HepG2 (cell line): ENCODE measurements around the gene YWHAH. TPM values are rescaled to one million over a fixed set of nuclear protein-coding genes. Genes with fewer than 3 reads are reported as not detected.
A peak's percentile ranks its signal among the peaks of the same experiment; 100 is the strongest.

Source experiments
- ARNTL ChIP-seq: sonication (generic); formaldehyde crosslinking; IDR thresholded peaks from 2 replicates; pipeline ENCODE4 v1.4.0; 2020; ENCODE audit warnings: mild to moderate bottlenecking, missing genetic modification reagents
- BRF2 ChIP-seq: sonication (generic); formaldehyde crosslinking; IDR thresholded peaks from 2 replicates; pipeline ENCODE4 v1.8.1; 2022; ENCODE audit warnings: mild to moderate bottlenecking, missing genetic modification reagents
- CEBPG ChIP-seq: IDR thresholded peaks from 2 replicates; pipeline ENCODE4 v1.6.1; 2016
- EEA1 ChIP-seq: sonication (generic); formaldehyde crosslinking; IDR thresholded peaks from 2 replicates; pipeline ENCODE4 v1.5.1; 2020; ENCODE audit warnings: mild to moderate bottlenecking, missing genetic modification reagents, borderline replicate concordance
- FOXA1 ChIP-seq, 2 experiments: fragments of 450-650 bp in 1 of 2; sonication (generic) in 1 of 2; formaldehyde crosslinking in 1 of 2; IDR thresholded peaks; 2 replicates each; pipeline versions ENCODE4 v1.4.0 to v1.6.1; 2016 to 2020; ENCODE audit warnings: missing genetic modification reagents in 1 of 2
- HDAC2 ChIP-seq: sonication (generic); formaldehyde crosslinking; IDR thresholded peaks from 2 replicates; pipeline ENCODE4 v1.4.0; 2020; ENCODE audit warnings: missing genetic modification reagents
- HIC2 ChIP-seq: sonication (generic); formaldehyde crosslinking; IDR thresholded peaks from 2 replicates; pipeline ENCODE4 v1.9.0; 2022; ENCODE audit warnings: low read depth, missing genetic modification reagents
- HNF1B ChIP-seq: sonication (generic); formaldehyde crosslinking; IDR thresholded peaks from 2 replicates; pipeline ENCODE4 v1.5.1; 2020; ENCODE audit warnings: mild to moderate bottlenecking, moderate library complexity, missing genetic modification reagents
- KDM2A ChIP-seq: sonication (generic); formaldehyde crosslinking; IDR thresholded peaks from 2 replicates; pipeline ENCODE4 v1.4.0; 2020; ENCODE audit warnings: low read depth, missing genetic modification reagents, borderline replicate concordance
- MED1 ChIP-seq: sonication (generic); formaldehyde crosslinking; IDR thresholded peaks from 2 replicates; pipeline ENCODE4 v1.4.0; 2020; ENCODE audit warnings: missing genetic modification reagents
- NCOA2 ChIP-seq: sonication (generic); formaldehyde crosslinking; IDR thresholded peaks from 2 replicates; pipeline ENCODE4 v1.8.0; 2022; ENCODE audit warnings: inconsistent platforms
- NR2F6 ChIP-seq, 2 experiments: IDR thresholded peaks; 2 replicates each; pipeline ENCODE4 v1.6.1; 2016; ENCODE audit warnings: antibody characterized with exemption in 1 of 2, mild to moderate bottlenecking in 1 of 2
- RARA ChIP-seq: IDR thresholded peaks from 2 replicates; pipeline ENCODE4 v1.6.1; 2016; ENCODE audit warnings: missing genetic modification reagents, missing compliant biosample characterization
- ZFX ChIP-seq: sonication (generic); formaldehyde crosslinking; IDR thresholded peaks from 2 replicates; pipeline ENCODE4 v1.4.0; 2020; ENCODE audit warnings: mild to moderate bottlenecking, low read depth, missing genetic modification reagents, moderate library complexity
- ZGPAT ChIP-seq: IDR thresholded peaks from 2 replicates; pipeline ENCODE4 v1.6.1; 2016; ENCODE audit warnings: mild to moderate bottlenecking
- ZNF12 ChIP-seq: sonication (generic); formaldehyde crosslinking; IDR thresholded peaks from 2 replicates; pipeline ENCODE4 v1.5.0; 2020; ENCODE audit warnings: missing genetic modification reagents
- ZNF224 ChIP-seq: sonication (generic); formaldehyde crosslinking; IDR thresholded peaks from 2 replicates; pipeline ENCODE4 v1.5.0; 2020; ENCODE audit warnings: mild to moderate bottlenecking, missing genetic modification reagents
- ZNF276 ChIP-seq: sonication (generic); formaldehyde crosslinking; IDR thresholded peaks from 2 replicates; pipeline ENCODE4 v1.4.0; 2020; ENCODE audit warnings: mild to moderate bottlenecking, low read depth, missing genetic modification reagents
- ZNF350 ChIP-seq: sonication (generic); formaldehyde crosslinking; IDR thresholded peaks from 2 replicates; pipeline ENCODE4 v1.4.0; 2020; ENCODE audit warnings: mild to moderate bottlenecking, low read depth, missing genetic modification reagents, borderline replicate concordance
- ZNF614 ChIP-seq: IDR thresholded peaks from 2 replicates; pipeline ENCODE4 v1.6.1; 2018; ENCODE audit warnings: missing biosample characterization, missing genetic modification reagents, inconsistent platforms, borderline replicate concordance
- ZNF672 ChIP-seq: sonication (generic); formaldehyde crosslinking; IDR thresholded peaks from 2 replicates; pipeline ENCODE4 v1.8.1; 2022; ENCODE audit warnings: missing genetic modification reagents
- ZNF713 ChIP-seq: sonication (generic); formaldehyde crosslinking; IDR thresholded peaks from 2 replicates; pipeline ENCODE4 v1.4.0; 2020; ENCODE audit warnings: mild to moderate bottlenecking, missing genetic modification reagents
- polyA plus RNA-seq, 8 experiments: library from polyadenylated mRNA; depleted of rRNA in 3 of 8; stranded (reverse) in 7 of 8; unstranded in 1 of 8; fragments of >200 nt; fragmentation: Illumina TruSeq in 4 of 8; extraction: Trizol in 4 of 8; gene quantifications; 2 replicates each; pipeline versions ENCODE4 v1.2.1 to v1.2.3, GENCODE V29; 2011 to 2016; ENCODE audit warnings: low read depth in 4 of 8, missing spikeins in 1 of 8, mixed read lengths in 1 of 8; ENCODE audit not compliant: insufficient read depth in 1 of 8
- total RNA-seq, 5 experiments: library from RNA; depleted of rRNA; stranded (reverse); fragments of >200 nt; fragmentation: Illumina TruSeq; extraction: Trizol; gene quantifications; 2 replicates each; pipeline ENCODE4 v1.2.3, GENCODE V29; 2016; ENCODE audit warnings: low read depth in 1 of 5

YWHAH gene
- total and polyA plus RNA-seq, 2 of the 13 experiments (the other 11 are each of a cell fraction or from before 2014, with no cell fraction given): 35.6 to 92.7 TPM

GRCh38 chr22:31911565-31912406 is 32.5 kb upstream of the YWHAH start (continued):
- no peak for TF ChIP-seq ZNF713 (CRISPR knock-in tag)
- TF ChIP-seq HNF1B (CRISPR knock-in tag): 0 out of 2 replicates have a peak, but pooled peaks have one; percentile 35
- TF ChIP-seq ZNF350 (CRISPR knock-in tag): peak; percentile 25; the same call in 1 of the 2 replicates
- TF ChIP-seq HIC2 (CRISPR knock-in tag): peak; percentile 77; the same call in 1 of the 2 replicates
- peak; percentile 51; the same call in 1 of the 2 replicates for TF ChIP-seq KDM2A (CRISPR knock-in tag)
- peak; percentile 84 for TF ChIP-seq HDAC2 (CRISPR knock-in tag)
- TF ChIP-seq RARA (CRISPR knock-in tag): peak; percentile 86
- TF ChIP-seq ZNF614: peak; percentile 48; the same call in 1 of the 2 replicates
- TF ChIP-seq ZNF12 (CRISPR knock-in tag): no peak
- peak; percentile 70 for TF ChIP-seq CEBPG (CRISPR knock-in tag)
- TF ChIP-seq ZNF672 (CRISPR knock-in tag): no peak
- no peak for TF ChIP-seq BRF2 (CRISPR knock-in tag)
- TF ChIP-seq EEA1 (CRISPR knock-in tag): no peak
- TF ChIP-seq ZNF224 (CRISPR knock-in tag): no peak
- peak; percentile 65; the same call in 1 of the 2 replicates for TF ChIP-seq ZGPAT (CRISPR knock-in tag)
- TF ChIP-seq NR2F6 (IDR thresholded peaks at IDR 0.05): peak; percentile 65
- TF ChIP-seq NR2F6 (CRISPR knock-in tag; IDR thresholded peaks at IDR 0.05): peak; percentile 72
- peak; percentile 98 for TF ChIP-seq ARNTL (CRISPR knock-in tag)
- TF ChIP-seq ZNF276 (CRISPR knock-in tag): no peak
- no peak for TF ChIP-seq FOXA1 (IDR thresholded peaks at IDR 0.05)
- 0 out of 2 replicates have a peak, but pooled peaks have one; percentile 54 for TF ChIP-seq FOXA1 (CRISPR knock-in tag; IDR thresholded peaks at IDR 0.05)
- peak; percentile 69 for TF ChIP-seq MED1 (CRISPR knock-in tag)
- peak; percentile 38; the same call in 1 of the 2 replicates for TF ChIP-seq ZFX
- peak; percentile 80 for TF ChIP-seq NCOA2 (CRISPR knock-in tag)
